Mammary epithelial cell (primary cell): Measurements from ENCODE around the gene PRRT1B.

Source experiments
- CTCF ChIP-seq, 2 donors: IDR thresholded peaks in 1 of 2; conservative IDR thresholded peaks in 1 of 2; 2 replicates each; pipeline ENCODE4 v1.5.1; 2011 to 2012; ENCODE audit warnings: inconsistent platforms in 2 of 2, low read length in 2 of 2, mild to moderate bottlenecking in 2 of 2, control low read depth in 1 of 2, low read depth in 1 of 2; ENCODE audit not compliant: insufficient read depth in 1 of 2; ENCODE audit errors: extremely low read depth in 1 of 2
- EZH2 ChIP-seq: IDR thresholded peaks from 2 replicates; pipeline ENCODE4 v1.6.1; 2012; ENCODE audit warnings: low read length, inconsistent platforms, borderline replicate concordance

DNA sequence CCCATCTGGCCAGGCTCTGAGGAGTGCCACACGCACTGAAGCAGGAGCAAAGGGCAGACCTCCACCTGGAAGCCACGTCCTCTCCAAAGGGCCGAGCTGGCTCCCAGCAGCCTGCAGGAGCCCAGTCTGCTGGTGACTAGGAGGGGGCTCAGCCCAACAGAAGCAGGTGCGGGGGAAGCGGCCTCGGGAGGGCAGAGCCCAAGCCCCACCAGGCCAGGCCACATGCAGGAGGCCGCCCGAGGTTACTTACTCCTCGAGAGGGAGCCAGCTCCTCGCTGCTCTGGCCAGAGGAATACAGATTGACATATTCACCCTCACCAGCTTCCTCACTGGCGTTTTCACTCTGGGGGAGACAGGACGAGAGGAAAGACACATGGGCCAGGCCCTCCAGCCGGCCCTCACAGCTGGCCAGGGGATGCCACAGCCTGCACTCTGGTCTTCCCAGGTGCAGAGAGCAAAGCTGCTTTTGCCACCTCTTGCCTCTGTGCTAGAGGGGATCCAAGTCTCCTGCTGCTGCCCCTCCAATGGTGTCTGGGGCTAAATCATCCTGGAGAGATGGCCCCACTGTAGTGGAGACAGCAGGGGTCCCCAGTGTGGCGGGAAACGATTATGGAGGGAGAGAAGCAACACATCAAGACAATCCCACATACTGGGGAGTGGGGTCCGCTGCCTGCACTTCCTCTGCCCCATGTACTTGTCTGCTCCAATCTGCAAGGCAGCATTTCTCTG is 58.6 kb downstream of the PRRT1B start:
- TF ChIP-seq CTCF (conservative IDR thresholded peaks at IDR 0.05 in 1 of 2, IDR thresholded peaks at IDR 0.05 in 1 of 2; ENCODE audit: extremely low read depth in 1 of 2, insufficient read depth in 1 of 2, low read depth in 1 of 2, low read length in 2 of 2) (no peak), EZH2 (no peak)
